Loucy (cell line): Measurements from ENCODE around the gene ADPRM.

Source experiments
- H2AFZ ChIP-seq: fragments of 200-600 bp; sonication (generic); 2 replicates; pipeline ENCODE4 v1.6.0; 2016; ENCODE audit warnings: antibody characterized with exemption, mild to moderate bottlenecking, low read length, moderate library complexity
- H3F3A ChIP-seq: fragments of 200-600 bp; 2 replicates; pipeline ENCODE4 v1.6.0; 2016; ENCODE audit warnings: antibody characterized with exemption, low read depth, mild to moderate bottlenecking
- H3K27me3 ChIP-seq: fragments of 200-600 bp; sonication (generic); 2 replicates; pipeline ENCODE4 v1.6.1; 2014; ENCODE audit warnings: low read length, mild to moderate bottlenecking; ENCODE audit not compliant: insufficient read depth, poor library complexity, severe bottlenecking
- H3K36me3 ChIP-seq: fragments of 200-600 bp; sonication (generic); 2 replicates; pipeline ENCODE4 v1.6.1; 2016; ENCODE audit warnings: low read length; ENCODE audit not compliant: insufficient read depth
- H3K4me1 ChIP-seq: fragments of 200-600 bp; sonication (generic); 2 replicates; pipeline ENCODE4 v1.5.1; 2014; ENCODE audit warnings: low read length, mild to moderate bottlenecking; ENCODE audit not compliant: insufficient read depth, poor library complexity, severe bottlenecking
- H3K4me2 ChIP-seq: fragments of 200-600 bp; sonication (generic); 2 replicates; pipeline ENCODE4 v1.6.0; 2014; ENCODE audit warnings: antibody characterized with exemption, low read length, low read depth, mild to moderate bottlenecking; ENCODE audit not compliant: poor library complexity, severe bottlenecking
- H3K4me3 ChIP-seq: fragments of 200-600 bp; sonication (generic); 2 replicates; pipeline ENCODE4 v1.5.1; 2014; ENCODE audit warnings: low read length, mild to moderate bottlenecking, mixed read lengths; ENCODE audit not compliant: poor library complexity, severe bottlenecking
- H3K79me2 ChIP-seq: fragments of 200-600 bp; sonication (generic); 2 replicates; pipeline ENCODE4 v1.6.1; 2014; ENCODE audit warnings: low read length; ENCODE audit not compliant: insufficient read depth
- H3K9ac ChIP-seq: fragments of 200-600 bp; sonication (generic); 2 replicates; pipeline ENCODE4 v1.6.0; 2014; ENCODE audit warnings: mild to moderate bottlenecking, low read depth, low read length, moderate library complexity; ENCODE audit not compliant: poor library complexity, severe bottlenecking
- H3K9me2 ChIP-seq: fragments of 200-600 bp; sonication (generic); replicated peaks from 2 replicates; pipeline ENCODE4 v1.6.1; 2016; ENCODE audit warnings: low read depth, low read length, mixed read lengths
- H3K9me3 ChIP-seq: fragments of 200-600 bp; sonication (generic); 2 replicates; pipeline ENCODE4 v1.6.1; 2014; ENCODE audit warnings: mild to moderate bottlenecking, antibody characterized with exemption, low read length, low read depth; ENCODE audit not compliant: insufficient read depth
- H4K20me1 ChIP-seq: fragments of 200-600 bp; sonication (generic); 2 replicates; pipeline ENCODE4 v1.6.0; 2014; ENCODE audit warnings: antibody characterized with exemption, low read length, mild to moderate bottlenecking; ENCODE audit not compliant: insufficient read depth, poor library complexity, severe bottlenecking
- EZH2phosphoT487 ChIP-seq: fragments of 200-600 bp; IDR thresholded peaks from 2 replicates; pipeline ENCODE4 v1.6.1; 2018; ENCODE audit warnings: antibody characterized with exemption, mild to moderate bottlenecking, moderate library complexity, borderline replicate concordance
- TF ChIP-seq, protein P1 (sequence below): fragments of 200-600 bp; sonication (generic); conservative IDR thresholded peaks from 2 replicates; pipeline ENCODE4 v1.5.1; 2014; ENCODE audit warnings: mild to moderate bottlenecking, antibody characterized with exemption, low read length

Gene ADPRM

DNA sequence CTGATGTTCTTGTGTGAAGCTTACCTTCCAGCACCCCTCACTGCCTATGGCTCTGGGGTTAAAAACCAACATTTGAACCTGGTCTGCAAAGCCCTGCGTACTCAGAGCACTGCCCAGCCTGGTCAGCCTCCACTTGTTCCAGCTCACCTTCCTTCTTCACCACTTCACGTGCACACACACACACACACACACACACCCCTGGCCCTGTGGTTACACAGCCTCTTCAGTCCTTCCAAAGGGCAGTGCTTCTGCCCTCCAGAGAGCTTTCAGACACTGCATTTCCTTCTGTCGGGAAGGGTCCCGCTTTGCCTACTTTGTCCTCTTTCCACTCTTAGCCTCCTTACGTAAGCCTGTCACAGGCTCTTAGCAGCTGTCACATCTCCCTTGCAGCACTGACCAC is 42.0 kb downstream of the ADPRM start:
- no peak for TF ChIP-seq EZH2phosphoT487
- TF ChIP-seq, protein P1, sequence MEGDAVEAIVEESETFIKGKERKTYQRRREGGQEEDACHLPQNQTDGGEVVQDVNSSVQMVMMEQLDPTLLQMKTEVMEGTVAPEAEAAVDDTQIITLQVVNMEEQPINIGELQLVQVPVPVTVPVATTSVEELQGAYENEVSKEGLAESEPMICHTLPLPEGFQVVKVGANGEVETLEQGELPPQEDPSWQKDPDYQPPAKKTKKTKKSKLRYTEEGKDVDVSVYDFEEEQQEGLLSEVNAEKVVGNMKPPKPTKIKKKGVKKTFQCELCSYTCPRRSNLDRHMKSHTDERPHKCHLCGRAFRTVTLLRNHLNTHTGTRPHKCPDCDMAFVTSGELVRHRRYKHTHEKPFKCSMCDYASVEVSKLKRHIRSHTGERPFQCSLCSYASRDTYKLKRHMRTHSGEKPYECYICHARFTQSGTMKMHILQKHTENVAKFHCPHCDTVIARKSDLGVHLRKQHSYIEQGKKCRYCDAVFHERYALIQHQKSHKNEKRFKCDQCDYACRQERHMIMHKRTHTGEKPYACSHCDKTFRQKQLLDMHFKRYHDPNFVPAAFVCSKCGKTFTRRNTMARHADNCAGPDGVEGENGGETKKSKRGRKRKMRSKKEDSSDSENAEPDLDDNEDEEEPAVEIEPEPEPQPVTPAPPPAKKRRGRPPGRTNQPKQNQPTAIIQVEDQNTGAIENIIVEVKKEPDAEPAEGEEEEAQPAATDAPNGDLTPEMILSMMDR = no peak
- H3K9ac ChIP-seq = no peak overlapping the region

DNA sequence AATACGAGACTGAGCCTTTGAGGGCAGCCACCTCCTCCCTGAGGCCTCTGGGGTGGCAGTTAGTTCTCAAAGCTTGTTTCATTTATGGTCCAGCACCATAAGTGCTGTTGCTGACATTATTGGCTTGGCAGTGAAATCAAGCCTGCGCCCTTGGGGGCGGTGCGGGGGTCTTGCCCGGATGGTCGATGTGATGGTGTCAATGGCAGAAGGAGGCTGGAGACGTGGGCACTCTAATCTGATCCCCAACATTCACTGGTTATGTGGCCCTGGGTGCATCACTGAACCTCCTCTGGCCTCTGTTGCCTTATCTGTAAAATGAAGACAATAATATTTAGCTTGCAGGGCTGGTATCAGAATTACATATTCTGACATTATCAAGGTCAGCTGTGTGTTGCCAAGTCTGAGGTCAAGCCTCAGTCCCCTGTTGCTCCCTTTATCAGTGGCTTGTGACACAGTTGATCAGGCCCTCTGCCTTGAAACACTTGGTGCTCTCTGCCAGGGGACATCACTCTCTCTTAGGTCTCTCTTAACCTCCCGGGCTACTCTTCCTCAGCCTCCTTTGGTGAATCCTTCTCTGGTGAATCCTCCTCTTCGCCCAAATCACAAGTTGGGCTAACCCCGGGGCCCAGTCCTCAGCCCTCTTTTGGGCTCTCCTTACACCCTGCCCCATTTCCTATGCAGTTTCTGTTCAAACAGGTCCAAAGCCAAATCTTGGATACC is 44.2 kb downstream of the ADPRM start:
- Histone ChIP-seq H3K4me1 (peaks cover 32% of the 10 kb centered on the region), H4K20me1 (no peaks in the 10 kb centered on the region), H2AFZ (no peak overlapping the region), H3K36me3 (no peaks in the 10 kb centered on the region), H3K9me3 (no peaks in the 10 kb centered on the region), H3K4me3 (no peak overlapping the region), H3K27me3 (no peaks in the 10 kb centered on the region), H3K9me2 (no peaks in the 10 kb centered on the region), H3K79me2 (no peaks in the 10 kb centered on the region), H3K4me2 (no peak overlapping the region), H3K9ac (no peak overlapping the region), H3F3A (0 out of 2 replicates have a peak, but pooled peaks cover 2% of the 10 kb centered on the region)
- TF ChIP-seq EZH2phosphoT487 = no peak
- TF ChIP-seq, protein P1 = no peak

More for the DNA sequence above, 42.0 kb downstream of the ADPRM start:
- Histone ChIP-seq H3K4me2 (no peak overlapping the region), H3K4me1 (peaks cover 21% of the 10 kb centered on the region), H3K9me2 (no peaks in the 10 kb centered on the region), H2AFZ (no peak overlapping the region; the same call in 1 of the 2 replicates), H3K27me3 (no peaks in the 10 kb centered on the region), H3F3A (no peaks in the 10 kb centered on the region), H4K20me1 (no peaks in the 10 kb centered on the region), H3K36me3 (no peaks in the 10 kb centered on the region), H3K79me2 (no peaks in the 10 kb centered on the region), H3K4me3 (no peak overlapping the region), H3K9me3 (no peaks in the 10 kb centered on the region)

DNA sequence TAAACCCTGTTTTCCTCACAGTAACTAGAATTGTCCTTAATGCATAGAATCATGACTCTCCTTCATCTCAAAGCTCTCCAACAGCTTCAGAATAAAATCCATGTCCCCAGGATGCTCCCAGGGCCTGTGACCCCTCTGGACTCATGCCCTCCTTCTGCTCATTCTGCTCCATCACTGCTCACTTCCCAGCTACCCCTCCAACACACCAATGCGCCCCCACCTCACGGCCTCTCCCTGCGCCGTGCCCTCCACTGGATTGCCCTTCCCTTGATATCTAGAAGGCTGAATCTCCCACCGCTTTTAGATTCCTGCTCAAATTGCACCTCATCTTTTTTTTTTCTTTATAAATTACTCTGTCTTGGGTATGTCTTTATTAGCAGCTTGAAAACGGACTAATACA is 45.0 kb downstream of the ADPRM start:
- H3K4me2 ChIP-seq = no peak overlapping the region
- no peaks in the 10 kb centered on the region for H3K79me2 ChIP-seq
- H3K9ac ChIP-seq = no peak overlapping the region
- no peaks in the 10 kb centered on the region for H4K20me1 ChIP-seq
- H3K27me3 ChIP-seq = no peaks in the 10 kb centered on the region
- peaks cover 28% of the 10 kb centered on the region for H3K4me1 ChIP-seq
- no peak overlapping the region for H3K4me3 ChIP-seq
- no peaks in the 10 kb centered on the region for H3K36me3 ChIP-seq
- no peak for TF ChIP-seq EZH2phosphoT487
- TF ChIP-seq, protein P1 = no peak
- 0 out of 2 replicates have a peak, but pooled peaks cover 2% of the 10 kb centered on the region for H3F3A ChIP-seq
- H3K9me3 ChIP-seq = no peaks in the 10 kb centered on the region
- H2AFZ ChIP-seq = no peak overlapping the region
- no peaks in the 10 kb centered on the region for H3K9me2 ChIP-seq
